Measurements from ENCODE around the gene OTUB2.

OTUB2 gene

DNA sequence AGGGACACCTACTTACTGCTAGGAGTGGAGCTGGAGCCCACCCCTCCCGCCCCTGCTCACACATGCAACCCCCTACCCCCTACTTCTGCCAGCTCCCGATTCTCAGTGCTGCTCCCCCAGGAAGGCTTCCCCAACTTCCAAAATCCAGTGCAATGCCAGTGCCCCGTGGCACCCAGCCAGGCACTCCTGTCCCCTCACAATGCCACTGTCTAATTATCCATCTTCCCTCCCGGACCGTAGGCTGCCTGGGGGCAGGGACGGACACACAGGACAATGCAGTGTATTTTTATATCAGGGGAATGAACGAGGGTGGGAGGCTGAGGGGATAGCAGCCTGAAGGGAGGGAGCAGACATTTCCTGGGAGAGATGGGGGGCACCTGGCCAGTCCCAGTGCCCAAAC lies 12.4 kb downstream of the OTUB2 start:
- DNase-seq (ENCODE audit: low read depth), result no peak
- TF ChIP-seq, protein P1, sequence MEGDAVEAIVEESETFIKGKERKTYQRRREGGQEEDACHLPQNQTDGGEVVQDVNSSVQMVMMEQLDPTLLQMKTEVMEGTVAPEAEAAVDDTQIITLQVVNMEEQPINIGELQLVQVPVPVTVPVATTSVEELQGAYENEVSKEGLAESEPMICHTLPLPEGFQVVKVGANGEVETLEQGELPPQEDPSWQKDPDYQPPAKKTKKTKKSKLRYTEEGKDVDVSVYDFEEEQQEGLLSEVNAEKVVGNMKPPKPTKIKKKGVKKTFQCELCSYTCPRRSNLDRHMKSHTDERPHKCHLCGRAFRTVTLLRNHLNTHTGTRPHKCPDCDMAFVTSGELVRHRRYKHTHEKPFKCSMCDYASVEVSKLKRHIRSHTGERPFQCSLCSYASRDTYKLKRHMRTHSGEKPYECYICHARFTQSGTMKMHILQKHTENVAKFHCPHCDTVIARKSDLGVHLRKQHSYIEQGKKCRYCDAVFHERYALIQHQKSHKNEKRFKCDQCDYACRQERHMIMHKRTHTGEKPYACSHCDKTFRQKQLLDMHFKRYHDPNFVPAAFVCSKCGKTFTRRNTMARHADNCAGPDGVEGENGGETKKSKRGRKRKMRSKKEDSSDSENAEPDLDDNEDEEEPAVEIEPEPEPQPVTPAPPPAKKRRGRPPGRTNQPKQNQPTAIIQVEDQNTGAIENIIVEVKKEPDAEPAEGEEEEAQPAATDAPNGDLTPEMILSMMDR (IDR thresholded peaks at IDR 0.05; ENCODE audit: control insufficient read depth, insufficient read depth, low read depth, low read length, missing control alignments), result no peak
- H3K4me3 ChIP-seq (ENCODE audit: control insufficient read depth, low read depth, low read length), result no peak overlapping the region

DNA sequence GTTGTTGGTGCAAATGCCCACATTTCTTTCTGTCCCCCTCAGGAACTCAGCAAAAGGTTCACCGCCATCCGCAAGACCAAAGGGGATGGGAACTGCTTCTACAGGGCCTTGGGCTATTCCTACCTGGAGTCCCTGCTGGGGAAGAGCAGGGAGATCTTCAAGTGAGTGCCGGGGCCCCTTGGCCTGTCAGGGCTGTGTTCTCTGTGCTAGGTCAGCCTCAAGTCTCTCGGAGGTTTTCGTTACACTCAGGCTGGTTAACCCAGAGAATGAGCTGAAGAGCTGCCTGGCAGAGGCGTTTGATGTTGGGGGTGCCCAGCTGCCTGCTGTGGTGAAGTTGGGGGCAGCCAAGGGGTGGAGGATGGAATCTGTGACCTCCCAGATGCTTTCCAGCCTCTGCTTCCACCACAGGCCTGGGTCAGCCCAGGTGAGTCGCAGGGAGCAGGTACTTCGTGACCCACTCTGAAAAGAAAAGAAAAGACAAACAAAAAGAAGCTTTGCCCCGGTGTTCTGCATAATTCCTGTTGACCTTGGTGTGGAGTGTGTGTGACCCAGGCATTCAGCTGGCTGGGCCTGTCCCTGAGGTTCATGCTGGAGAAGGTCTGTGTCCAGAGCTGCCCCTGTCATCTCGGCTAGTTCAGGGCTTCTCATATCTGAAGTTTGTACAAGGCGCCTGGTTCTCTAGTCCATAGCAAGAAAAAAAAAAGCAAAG lies 12.9 kb downstream of the OTUB2 start:
- TF ChIP-seq, protein P1 (IDR thresholded peaks at IDR 0.05; ENCODE audit: control insufficient read depth, insufficient read depth, low read depth, low read length, missing control alignments), result no peak

DNA sequence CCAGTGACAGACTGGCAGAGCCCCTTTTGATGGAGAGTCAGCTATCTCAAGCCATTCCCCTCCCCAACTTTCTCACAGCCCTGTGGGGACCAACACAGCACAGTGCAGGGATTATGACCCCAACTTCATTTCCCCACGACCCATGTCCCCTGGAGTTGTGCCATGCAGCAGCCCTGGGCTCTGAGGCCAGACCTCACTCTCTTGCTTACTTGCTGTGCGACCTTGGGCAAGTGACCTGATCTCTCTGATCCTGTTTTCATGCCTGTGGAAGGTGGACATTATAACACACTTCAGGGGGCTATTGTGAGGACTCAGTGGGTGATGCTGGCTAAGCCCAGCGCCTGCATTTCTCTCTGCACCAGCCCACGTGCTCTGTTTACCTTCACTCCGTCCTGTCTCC lies 14.1 kb downstream of the OTUB2 start:
- H3K4me3 ChIP-seq (ENCODE audit: control insufficient read depth, low read depth, low read length), result no peak overlapping the region
- no peak for DNase-seq (ENCODE audit: low read depth)
- TF ChIP-seq, protein P1 (IDR thresholded peaks at IDR 0.05; ENCODE audit: control insufficient read depth, insufficient read depth, low read depth, low read length, missing control alignments), result no peak

More for the DNA sequence above, 12.9 kb downstream of the OTUB2 start:
- H3K4me3 ChIP-seq (ENCODE audit: control insufficient read depth, low read depth, low read length), result no peak overlapping the region
- DNase-seq (ENCODE audit: low read depth), result no peak

DNA sequence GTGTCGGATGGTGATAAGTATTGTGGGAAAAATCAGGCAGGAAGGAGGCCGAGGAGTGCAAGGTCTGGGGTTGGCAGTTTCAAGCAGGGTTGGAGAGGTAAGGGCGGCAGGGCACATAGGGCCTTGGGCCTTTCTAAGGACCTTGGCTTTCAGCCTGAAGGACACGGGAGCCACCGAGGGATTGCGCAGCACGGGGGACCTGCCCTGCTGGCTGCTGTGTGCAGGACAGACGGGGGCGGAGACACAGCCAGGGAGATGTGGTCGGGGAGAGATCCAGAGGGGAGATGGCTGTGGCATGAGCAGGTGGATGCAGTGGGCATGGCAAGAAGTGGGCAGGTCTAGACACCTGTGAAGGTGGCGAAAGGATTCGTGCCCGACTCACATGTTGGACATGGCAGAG lies 14.7 kb downstream of the OTUB2 start:
- H3K4me3 ChIP-seq (ENCODE audit: control insufficient read depth, low read depth, low read length), result no peak overlapping the region
- no peak for DNase-seq (ENCODE audit: low read depth)
- TF ChIP-seq, protein P1 (IDR thresholded peaks at IDR 0.05; ENCODE audit: control insufficient read depth, insufficient read depth, low read depth, low read length, missing control alignments), result no peak

DNA sequence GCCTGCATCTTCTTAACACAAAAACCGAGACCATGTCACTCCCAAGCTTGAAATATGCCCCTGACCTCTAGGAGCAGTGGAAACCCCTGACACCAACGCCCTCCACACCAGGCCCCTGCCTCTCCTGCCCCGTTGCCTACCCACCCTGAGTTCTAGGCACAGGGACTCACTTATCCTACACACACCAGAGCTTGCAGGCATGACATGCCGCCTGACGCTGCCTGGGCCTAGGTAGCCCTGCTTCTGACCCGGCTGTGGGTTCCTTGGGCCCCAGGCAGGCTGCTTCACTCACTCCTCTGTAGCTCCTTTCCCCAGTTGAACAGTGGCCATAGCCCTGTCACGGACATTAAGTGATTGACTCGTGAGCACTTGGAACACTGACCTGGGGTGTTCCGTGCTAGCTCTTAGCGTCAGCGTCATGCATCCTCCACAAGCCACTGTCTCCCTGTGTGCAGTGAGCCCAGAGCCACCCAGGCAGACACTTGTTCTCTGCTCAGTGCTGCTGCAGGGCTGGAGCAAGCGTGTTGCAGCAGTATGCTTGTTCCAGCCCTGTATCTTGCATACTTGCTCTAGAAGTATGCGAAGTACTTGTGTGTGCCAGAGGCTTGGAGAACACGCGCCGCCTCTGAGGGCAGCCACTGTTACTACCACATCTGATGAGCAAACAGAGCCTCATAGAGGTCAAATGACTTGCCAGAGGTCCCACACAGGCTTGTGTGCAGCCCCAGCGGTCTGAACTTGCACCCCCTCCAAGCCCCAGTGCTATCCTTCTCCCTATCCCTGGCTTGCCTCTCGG lies 15.6 kb downstream of the OTUB2 start:
- TF ChIP-seq, protein P1 (IDR thresholded peaks at IDR 0.05; ENCODE audit: control insufficient read depth, insufficient read depth, low read depth, low read length, missing control alignments), result no peak
- H3K4me3 ChIP-seq (ENCODE audit: control insufficient read depth, low read depth, low read length), result no peak overlapping the region
- peak; percentile 14 for DNase-seq (ENCODE audit: low read depth)

DNA sequence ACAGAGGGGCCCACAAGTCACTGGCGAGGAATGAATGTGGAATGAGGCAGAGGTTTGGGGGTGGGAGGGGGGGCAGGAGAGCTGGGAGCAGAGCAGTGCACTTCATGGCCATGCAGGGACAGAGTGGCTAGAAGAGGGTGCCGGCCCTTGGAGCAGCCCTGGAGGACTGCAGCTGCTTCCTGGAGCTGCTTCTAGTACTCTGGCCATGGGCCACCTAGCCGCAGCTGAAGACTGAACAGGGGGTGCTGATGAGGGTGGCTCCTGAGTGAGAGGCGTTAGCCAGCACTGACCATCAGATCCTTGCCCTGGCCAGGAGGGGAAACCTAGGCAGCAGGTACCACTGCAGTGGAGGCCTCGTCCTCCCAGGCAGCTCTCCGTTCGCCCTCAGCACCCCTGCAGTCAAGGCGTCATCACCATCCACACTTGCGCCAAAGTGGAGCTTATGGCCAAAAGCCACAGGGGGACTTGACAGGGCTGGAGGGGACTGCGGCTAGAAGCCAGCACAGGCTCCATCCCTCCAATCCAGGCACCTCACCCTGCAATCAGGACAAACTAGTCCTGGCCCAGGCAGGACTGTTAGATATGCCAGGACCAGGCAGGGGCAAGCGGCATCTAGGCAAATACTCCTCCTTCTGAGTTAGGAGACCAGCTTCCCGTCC lies 16.4 kb downstream of the OTUB2 start:
- H3K4me3 ChIP-seq (ENCODE audit: control insufficient read depth, low read depth, low read length), result no peak overlapping the region
- TF ChIP-seq, protein P1 (IDR thresholded peaks at IDR 0.05; ENCODE audit: control insufficient read depth, insufficient read depth, low read depth, low read length, missing control alignments), result no peak
- DNase-seq (ENCODE audit: low read depth), result no peak

All from AG09309 (cell line).